GM12873 (cell line): Measurements from ENCODE around the gene METTL15.

Experiments
- CTCF ChIP-seq: IDR thresholded peaks from 2 replicates; pipeline ENCODE4 v1.5.1; 2012; ENCODE audit warnings: low read depth, mild to moderate bottlenecking, moderate library complexity, low read length, control low read depth; ENCODE audit not compliant: insufficient read depth; ENCODE audit errors: missing control alignments

The METTL15 gene

GRCh38 chr11:28168718-28169117, 60.5 kb downstream of the METTL15 start:
- no peak for TF ChIP-seq CTCF

GRCh38 chr11:28169816-28170215, 61.6 kb downstream of the METTL15 start:
- no peak for TF ChIP-seq CTCF

GRCh38 chr11:28170759-28171158, 62.6 kb downstream of the METTL15 start:
- no peak for TF ChIP-seq CTCF

- no peak for TF ChIP-seq CTCF
Measured at GRCh38 chr11:28176351-28176750, 68.2 kb downstream of the METTL15 start.

GRCh38 chr11:28195449-28195848, 87.3 kb downstream of the METTL15 start:
- no peak for TF ChIP-seq CTCF

- no peak for TF ChIP-seq CTCF
Measured at GRCh38 chr11:28209906-28210305, 101.7 kb downstream of the METTL15 start.

- no peak for TF ChIP-seq CTCF
Measured at GRCh38 chr11:28223577-28223976, 115.4 kb downstream of the METTL15 start.
